Liver (tissue), 3 donors: ENCODE results near the gene SLC22A12.

Experiments used
- CTCF ChIP-seq: fragments of 150-350 bp; IDR thresholded peaks from 2 replicates; pipeline ENCODE4 v1.5.1; 2017; ENCODE audit warnings: improper control_type of control experiment, low read depth, low read length; ENCODE audit not compliant: missing input control
- EGR1 ChIP-seq, 2 donors: IDR thresholded peaks; 2 replicates each; pipeline ENCODE4 v1.6.1; 2016 to 2018; ENCODE audit warnings: antibody characterized with exemption in 2 of 2, low read depth in 2 of 2
- FOXA1 ChIP-seq: IDR thresholded peaks from 2 replicates; pipeline ENCODE4 v1.6.1; 2016; ENCODE audit warnings: antibody characterized with exemption
- GABPA ChIP-seq, 2 donors: IDR thresholded peaks in 1 of 2; conservative IDR thresholded peaks in 1 of 2; 2 replicates each; pipeline ENCODE4 v1.6.1; 2016; ENCODE audit warnings: antibody characterized with exemption in 2 of 2, mild to moderate bottlenecking in 1 of 2, moderate library complexity in 1 of 2
- JUND ChIP-seq, 2 donors: IDR thresholded peaks; 2 replicates each; pipeline ENCODE4 v1.6.1; 2016; ENCODE audit warnings: antibody characterized with exemption in 2 of 2
- MAX ChIP-seq: IDR thresholded peaks from 2 replicates; pipeline ENCODE4 v1.6.1; 2016; ENCODE audit warnings: antibody characterized with exemption
- NR2F2 ChIP-seq: IDR thresholded peaks from 2 replicates; pipeline ENCODE4 v1.6.1; 2016; ENCODE audit warnings: antibody characterized with exemption
- RAD21 ChIP-seq, 2 donors: IDR thresholded peaks; 2 replicates each; pipeline ENCODE4 v1.6.1; 2016; ENCODE audit warnings: antibody characterized with exemption in 2 of 2, mild to moderate bottlenecking in 2 of 2
- REST ChIP-seq: IDR thresholded peaks from 2 replicates; pipeline ENCODE4 v1.6.1; 2016; ENCODE audit warnings: antibody characterized with exemption, mild to moderate bottlenecking
- RXRA ChIP-seq, 2 donors: IDR thresholded peaks; 2 replicates each; pipeline ENCODE4 v1.6.1; 2017 to 2018; ENCODE audit warnings: antibody characterized with exemption in 2 of 2, mild to moderate bottlenecking in 1 of 2
- SP1 ChIP-seq: IDR thresholded peaks from 2 replicates; pipeline ENCODE4 v1.6.1; 2018; ENCODE audit warnings: antibody characterized with exemption, mild to moderate bottlenecking
- TAF1 ChIP-seq: conservative IDR thresholded peaks from 2 replicates; pipeline ENCODE4 v1.6.1; 2016; ENCODE audit warnings: antibody characterized with exemption, mild to moderate bottlenecking
- YY1 ChIP-seq: IDR thresholded peaks from 2 replicates; pipeline ENCODE4 v1.6.1; 2016; ENCODE audit warnings: antibody characterized with exemption, mild to moderate bottlenecking
- ZBTB33 ChIP-seq: IDR thresholded peaks from 2 replicates; pipeline ENCODE4 v1.6.1; 2016; ENCODE audit warnings: antibody characterized with exemption
- donor health status: healthy.
- donor health status: healthy.

GRCh38 chr11:64580412-64580811 is 10.6 kb upstream of the SLC22A12 start:
- no peak for TF ChIP-seq CTCF
- no peak for TF ChIP-seq RAD21 (IDR thresholded peaks at IDR 0.05)
- TF ChIP-seq REST: no peak
- no peak for TF ChIP-seq YY1
- no peak for TF ChIP-seq MAX
- no peak for TF ChIP-seq TAF1
- no peak for TF ChIP-seq NR2F2
- TF ChIP-seq EGR1 (IDR thresholded peaks at IDR 0.05; ENCODE audit: low read depth in 2 of 2): no peak
- TF ChIP-seq SP1: no peak
- TF ChIP-seq JUND (IDR thresholded peaks at IDR 0.05): no peak
- no peak for TF ChIP-seq ZBTB33
- TF ChIP-seq RXRA (IDR thresholded peaks at IDR 0.05): no peak
- no peak for TF ChIP-seq FOXA1
- no peak for TF ChIP-seq GABPA (IDR thresholded peaks at IDR 0.05 in 1 of 2, conservative IDR thresholded peaks at IDR 0.05 in 1 of 2)
